PFSK-1 (cell line): ENCODE measurements around the gene RHOBTB3.

Source experiments
- FOXP2 ChIP-seq: optimal IDR thresholded peaks from 2 replicates; pipeline ENCODE3; 2011; ENCODE audit warnings: borderline replicate concordance, control low read depth, inconsistent platforms; ENCODE audit not compliant: insufficient read depth; ENCODE audit errors: extremely low read length, extremely low read depth
- POLR2AphosphoS5 ChIP-seq: IDR thresholded peaks from 2 replicates; pipeline ENCODE4 v1.6.1; 2012; ENCODE audit warnings: low read depth, mild to moderate bottlenecking, control low read depth, low read length, moderate library complexity
- SIN3A ChIP-seq: IDR thresholded peaks from 2 replicates; pipeline ENCODE4 v1.6.1; 2012; ENCODE audit warnings: mild to moderate bottlenecking, low read length, moderate library complexity, borderline replicate concordance; ENCODE audit not compliant: insufficient read depth
- TAF1 ChIP-seq: IDR thresholded peaks from 2 replicates; pipeline ENCODE4 v1.6.1; 2012; ENCODE audit warnings: low read length, control low read depth, borderline replicate concordance; ENCODE audit not compliant: insufficient read depth
- TF ChIP-seq, protein P1 (sequence below), 2 experiments: IDR thresholded peaks; 2 replicates each; pipeline versions ENCODE4 v1.6.1 to v1.8.0; 2011 to 2012; ENCODE audit warnings: low read depth in 2 of 2, low read length in 2 of 2, control low read depth in 1 of 2, inconsistent platforms in 1 of 2, mild to moderate bottlenecking in 1 of 2, moderate library complexity in 1 of 2; ENCODE audit not compliant: insufficient read depth in 1 of 2

Gene RHOBTB3

DNA sequence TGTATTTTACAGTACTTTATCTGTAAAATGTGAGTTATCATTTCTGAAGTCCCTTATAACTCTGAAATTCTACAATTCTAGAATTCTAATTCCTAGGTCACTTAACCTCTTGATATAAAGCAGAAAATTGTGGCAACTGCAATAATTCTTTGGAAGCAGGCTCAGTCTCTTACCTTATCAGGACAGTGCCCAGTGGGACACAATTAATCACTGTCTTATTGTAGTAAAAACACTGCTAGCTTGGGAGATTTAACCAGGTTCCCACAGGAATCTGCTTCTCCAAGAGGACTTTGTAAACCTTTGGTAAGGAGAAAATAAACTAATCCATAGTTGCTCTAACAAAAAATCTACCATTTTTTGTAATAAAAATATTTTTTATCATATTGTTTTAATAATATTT is 30.1 kb upstream of the RHOBTB3 start:
- TF ChIP-seq POLR2AphosphoS5 (no peak), TAF1 (no peak), FOXP2 (no peak)
- TF ChIP-seq, protein P1, sequence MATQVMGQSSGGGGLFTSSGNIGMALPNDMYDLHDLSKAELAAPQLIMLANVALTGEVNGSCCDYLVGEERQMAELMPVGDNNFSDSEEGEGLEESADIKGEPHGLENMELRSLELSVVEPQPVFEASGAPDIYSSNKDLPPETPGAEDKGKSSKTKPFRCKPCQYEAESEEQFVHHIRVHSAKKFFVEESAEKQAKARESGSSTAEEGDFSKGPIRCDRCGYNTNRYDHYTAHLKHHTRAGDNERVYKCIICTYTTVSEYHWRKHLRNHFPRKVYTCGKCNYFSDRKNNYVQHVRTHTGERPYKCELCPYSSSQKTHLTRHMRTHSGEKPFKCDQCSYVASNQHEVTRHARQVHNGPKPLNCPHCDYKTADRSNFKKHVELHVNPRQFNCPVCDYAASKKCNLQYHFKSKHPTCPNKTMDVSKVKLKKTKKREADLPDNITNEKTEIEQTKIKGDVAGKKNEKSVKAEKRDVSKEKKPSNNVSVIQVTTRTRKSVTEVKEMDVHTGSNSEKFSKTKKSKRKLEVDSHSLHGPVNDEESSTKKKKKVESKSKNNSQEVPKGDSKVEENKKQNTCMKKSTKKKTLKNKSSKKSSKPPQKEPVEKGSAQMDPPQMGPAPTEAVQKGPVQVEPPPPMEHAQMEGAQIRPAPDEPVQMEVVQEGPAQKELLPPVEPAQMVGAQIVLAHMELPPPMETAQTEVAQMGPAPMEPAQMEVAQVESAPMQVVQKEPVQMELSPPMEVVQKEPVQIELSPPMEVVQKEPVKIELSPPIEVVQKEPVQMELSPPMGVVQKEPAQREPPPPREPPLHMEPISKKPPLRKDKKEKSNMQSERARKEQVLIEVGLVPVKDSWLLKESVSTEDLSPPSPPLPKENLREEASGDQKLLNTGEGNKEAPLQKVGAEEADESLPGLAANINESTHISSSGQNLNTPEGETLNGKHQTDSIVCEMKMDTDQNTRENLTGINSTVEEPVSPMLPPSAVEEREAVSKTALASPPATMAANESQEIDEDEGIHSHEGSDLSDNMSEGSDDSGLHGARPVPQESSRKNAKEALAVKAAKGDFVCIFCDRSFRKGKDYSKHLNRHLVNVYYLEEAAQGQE (IDR thresholded peaks at IDR 0.05; ENCODE audit: insufficient read depth in 1 of 2, low read depth in 2 of 2, low read length in 2 of 2), result no peak

DNA sequence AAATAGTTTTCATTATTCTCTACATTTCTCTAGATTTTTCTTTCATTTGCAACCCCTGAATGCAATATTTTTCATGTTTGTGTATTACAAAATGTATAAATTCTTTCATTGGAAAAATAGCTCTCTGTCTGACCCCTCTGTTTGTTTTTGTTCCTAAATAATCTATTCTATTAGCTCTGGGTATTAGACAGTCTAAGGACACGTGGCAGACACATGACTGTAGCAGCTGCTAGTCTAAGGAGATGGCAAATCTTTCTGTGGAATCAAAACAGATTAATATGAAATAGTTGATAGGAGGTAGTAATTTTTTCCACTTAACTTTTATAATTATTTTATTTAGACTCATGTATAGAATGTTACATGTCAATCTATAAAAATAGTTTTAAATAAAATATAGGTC is 27.0 kb upstream of the RHOBTB3 start:
- TF ChIP-seq, protein P1 (IDR thresholded peaks at IDR 0.05; ENCODE audit: insufficient read depth in 1 of 2, low read depth in 2 of 2, low read length in 2 of 2), result no peak

DNA sequence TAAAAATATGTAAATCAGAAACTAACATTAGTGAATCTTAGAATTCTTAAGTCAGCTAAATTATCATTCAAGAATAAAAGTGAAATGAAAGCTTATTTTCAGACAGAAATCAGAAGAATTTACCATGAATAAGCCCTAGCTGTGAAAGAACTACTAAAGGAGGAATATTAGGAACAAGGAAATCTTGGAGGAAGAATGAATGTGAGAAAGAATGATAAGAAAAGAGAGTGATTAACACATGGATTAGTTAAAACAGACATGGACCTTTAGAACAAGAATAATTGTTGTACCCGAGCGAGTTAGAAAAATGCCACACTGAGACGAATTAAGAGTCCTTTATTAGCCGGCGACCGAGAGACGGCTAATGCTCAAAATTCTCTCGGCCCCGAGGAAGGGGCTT is 24.1 kb upstream of the RHOBTB3 start:
- no peak for TF ChIP-seq TAF1

DNA sequence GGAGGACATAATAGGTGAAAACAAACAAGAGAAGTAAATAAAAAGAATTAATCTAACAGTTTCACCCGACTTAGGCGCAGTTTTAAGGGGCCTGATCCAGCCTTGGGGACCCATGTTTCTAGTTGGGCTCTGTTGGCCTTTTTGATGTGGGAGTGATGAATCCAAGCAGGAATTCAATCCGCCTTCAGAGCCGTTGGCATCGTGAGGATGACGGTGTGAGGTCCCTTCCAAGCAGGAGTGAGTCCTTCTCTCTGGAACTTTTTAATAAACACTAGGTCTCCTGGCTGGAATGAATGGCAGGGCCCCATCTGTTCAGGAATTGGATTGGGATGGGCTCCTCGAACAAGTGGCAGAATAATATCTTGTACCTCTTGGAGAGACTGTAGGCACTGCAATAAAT is 22.3 kb upstream of the RHOBTB3 start:
- no peak for TF ChIP-seq FOXP2
- no peak for TF ChIP-seq SIN3A
- TF ChIP-seq, protein P1 (IDR thresholded peaks at IDR 0.05; ENCODE audit: insufficient read depth in 1 of 2, low read depth in 2 of 2, low read length in 2 of 2), result no peak
- TF ChIP-seq TAF1, result no peak

DNA sequence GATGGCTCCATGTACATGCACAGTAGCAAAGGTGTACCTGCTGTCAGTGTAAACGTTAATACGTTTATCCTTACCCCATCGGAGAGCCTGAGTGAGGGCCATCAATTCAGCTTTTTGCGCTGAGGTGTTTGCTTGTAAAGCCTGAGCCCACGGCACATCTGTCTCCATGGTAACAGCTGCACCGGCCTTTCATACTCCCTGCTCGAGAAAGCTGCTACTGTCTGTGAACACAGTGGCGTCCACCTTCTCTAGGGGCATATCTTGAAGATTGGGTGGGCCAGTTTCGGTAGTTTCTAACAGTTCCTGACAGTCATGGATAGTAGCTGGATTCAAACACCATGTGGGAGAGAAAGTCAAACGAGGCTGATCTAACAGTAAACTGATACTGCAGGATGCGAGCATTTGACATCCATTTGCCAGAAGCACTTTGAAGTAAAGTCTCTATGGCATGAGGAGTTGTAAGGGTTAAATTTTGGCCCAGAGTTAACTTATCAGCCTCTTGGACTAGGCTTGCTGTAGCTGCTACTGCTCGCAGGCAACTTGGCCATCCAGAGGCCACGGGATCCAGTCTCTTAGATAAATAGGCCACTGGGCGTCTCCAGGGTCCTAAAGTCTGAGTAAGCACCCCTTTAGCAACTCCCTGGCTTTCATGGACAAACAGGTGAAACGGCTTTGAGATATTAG is 21.0 kb upstream of the RHOBTB3 start:
- TF ChIP-seq SIN3A (no peak), FOXP2 (no peak), TAF1 (no peak), POLR2AphosphoS5 (no peak)
- TF ChIP-seq, protein P1 (IDR thresholded peaks at IDR 0.05; ENCODE audit: insufficient read depth in 1 of 2, low read depth in 2 of 2, low read length in 2 of 2), result no peak

DNA sequence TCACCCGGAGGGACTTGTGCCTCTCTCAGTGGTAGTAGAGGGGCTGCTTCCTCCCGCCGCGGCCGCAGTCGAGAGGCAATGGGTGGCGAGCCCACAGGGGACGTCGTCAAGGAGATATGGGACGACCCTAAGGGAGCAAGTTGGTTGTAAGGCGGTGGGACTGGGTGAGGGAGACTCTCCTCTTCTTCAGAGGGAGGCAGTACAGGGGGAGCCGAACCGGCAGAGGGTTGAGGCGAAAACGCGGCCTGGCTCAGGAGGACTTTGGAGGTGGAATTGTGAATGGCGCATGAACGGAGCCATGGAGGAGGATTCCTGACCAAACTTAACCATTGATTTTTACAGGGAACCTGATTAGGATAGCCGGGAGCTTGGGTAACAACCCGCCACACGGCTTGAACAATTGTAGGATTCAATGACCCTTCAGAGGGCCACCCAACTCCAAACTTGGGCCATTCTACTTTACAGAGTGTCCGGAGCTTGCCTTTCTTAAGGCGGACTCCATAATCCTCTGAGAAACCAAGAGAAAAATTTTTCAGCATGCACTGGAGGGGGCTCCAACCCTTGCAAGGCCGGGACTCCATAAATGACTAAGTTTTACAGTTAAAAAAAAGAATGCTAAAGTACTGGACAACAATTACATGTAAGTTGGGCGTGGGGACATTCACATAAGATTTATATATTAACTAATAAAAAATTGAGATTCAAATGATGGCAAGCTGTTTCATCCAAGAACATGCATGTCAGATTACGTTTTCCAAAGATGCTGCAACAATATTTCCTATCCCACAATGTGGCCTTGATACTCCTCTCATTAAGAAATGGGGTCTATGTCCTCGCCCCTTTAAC is 19.4 kb upstream of the RHOBTB3 start:
- no peak for TF ChIP-seq TAF1
- no peak for TF ChIP-seq SIN3A
- no peak for TF ChIP-seq POLR2AphosphoS5
- no peak for TF ChIP-seq FOXP2
- TF ChIP-seq, protein P1 (IDR thresholded peaks at IDR 0.05; ENCODE audit: insufficient read depth in 1 of 2, low read depth in 2 of 2, low read length in 2 of 2), result no peak
